T-helper 17 cell (primary cell): ENCODE measurements around the gene FTO. TPM values are rescaled to one million over a fixed set of nuclear protein-coding genes. Genes with fewer than 3 reads are reported as not detected.

Experiments
- ATAC-seq: fragments of 150-1000 bp; cut with Tn5 transposase; 2 replicates; pipeline ENCODE4 v1.10.0; 2021; ENCODE audit warnings: mild to moderate bottlenecking, moderate library complexity
- DNase-seq, 3 donors: peaks; one replicate each; pipeline versions ENCODE4 v3.0.0 to v3.0.0-alpha.2; 2020 to 2021
- H3K9me3 ChIP-seq: one replicate; pipeline ENCODE4 v1.7.0; 2013; ENCODE audit warnings: low read length, mild to moderate bottlenecking; ENCODE audit not compliant: control insufficient read depth, poor library complexity, severe bottlenecking
- H3K27ac Mint-ChIP-seq: one replicate; pipeline ENCODE4 v1.8.0; 2022; ENCODE audit warnings: mild to moderate bottlenecking, moderate library complexity, mixed read lengths
- H3K27me3 Mint-ChIP-seq: one replicate; pipeline ENCODE4 v1.8.0; 2022; ENCODE audit warnings: mixed read lengths
- H3K36me3 Mint-ChIP-seq: one replicate; pipeline ENCODE4 v1.8.0; 2022; ENCODE audit warnings: low read depth, mixed read lengths
- H3K4me1 Mint-ChIP-seq: one replicate; pipeline ENCODE4 v1.8.0; 2022; ENCODE audit warnings: mild to moderate bottlenecking, mixed read lengths
- H3K4me3 Mint-ChIP-seq: one replicate; pipeline ENCODE4 v1.8.0; 2022; ENCODE audit warnings: mild to moderate bottlenecking, moderate library complexity, mixed read lengths
- total RNA-seq, 4 donors: library from RNA in 2 of 4; stranded (reverse) in 2 of 4; gene quantifications; one replicate each; pipeline ENCODE4 v1.2.3 and lab custom pipeline; 2022 to 2026

The FTO gene
- total RNA-seq, 2 donors from 2014 or later = 53.0 to 53.3 TPM

GRCh38 chr16:54110016-54110981, 406.3 kb downstream of the FTO start:
- no peak for DNase-seq
- H3K27ac Mint-ChIP-seq = no peak overlapping the region
- ATAC-seq = no peak
- H3K4me1 Mint-ChIP-seq = no peaks in the 10 kb centered on the region
- no peaks in the 10 kb centered on the region for H3K9me3 ChIP-seq
- H3K4me3 Mint-ChIP-seq = no peak overlapping the region
- H3K27me3 Mint-ChIP-seq = no peaks in the 10 kb centered on the region
- H3K36me3 Mint-ChIP-seq = peaks cover 10% of the 10 kb centered on the region

DNA sequence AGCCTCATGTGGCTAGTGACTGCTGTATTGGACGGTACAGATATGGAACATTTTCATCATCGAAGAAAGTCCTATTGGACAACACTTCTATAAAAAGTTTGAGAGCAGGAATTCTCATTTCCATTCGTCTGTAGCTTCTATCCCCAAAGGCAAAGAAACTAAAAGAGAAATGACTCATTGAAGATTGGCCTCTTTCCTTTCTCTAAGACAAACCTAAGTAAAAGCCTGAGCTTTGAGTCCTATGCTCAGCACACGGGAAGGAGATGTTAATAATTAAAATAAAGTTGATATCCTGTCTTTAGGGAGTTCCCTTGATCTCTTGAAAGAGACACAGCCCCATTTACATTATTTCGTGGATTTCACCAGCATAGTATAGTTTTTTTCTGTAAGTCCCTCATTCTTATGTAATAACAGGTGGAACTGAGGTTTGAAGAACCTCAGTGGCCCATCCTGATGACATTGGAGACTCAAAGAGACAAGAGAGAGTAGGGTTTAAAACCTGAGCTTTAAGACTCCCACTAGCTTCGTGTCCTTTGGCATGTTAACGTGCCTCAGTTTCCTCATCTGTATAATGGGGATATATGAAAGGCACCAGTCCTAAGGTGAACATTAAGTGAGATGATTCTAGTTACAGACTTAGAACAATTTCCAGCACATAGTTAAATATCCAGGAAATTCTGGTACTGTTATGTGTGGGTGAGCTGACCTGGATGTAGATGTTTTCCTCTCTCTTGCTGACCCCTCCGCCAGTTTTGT, 408.7 kb downstream of the FTO start:
- DNase-seq (no peak), ATAC-seq (no peak)
- no peaks in the 10 kb centered on the region for H3K4me1 Mint-ChIP-seq
- H3K9me3 ChIP-seq = no peaks in the 10 kb centered on the region
- H3K36me3 Mint-ChIP-seq = peaks cover 14% of the 10 kb centered on the region
- no peaks in the 10 kb centered on the region for H3K27me3 Mint-ChIP-seq
- H3K4me3 Mint-ChIP-seq = no peak overlapping the region
- H3K27ac Mint-ChIP-seq = no peak overlapping the region

GRCh38 chr16:54115558-54115957, 411.6 kb downstream of the FTO start:
- H3K4me1 Mint-ChIP-seq = no peaks in the 10 kb centered on the region
- ATAC-seq = no peak
- H3K9me3 ChIP-seq = no peaks in the 10 kb centered on the region
- peaks cover 14% of the 10 kb centered on the region for H3K36me3 Mint-ChIP-seq
- no peak overlapping the region for H3K4me3 Mint-ChIP-seq
- H3K27me3 Mint-ChIP-seq = no peaks in the 10 kb centered on the region
- H3K27ac Mint-ChIP-seq = no peak overlapping the region
- no peak for DNase-seq

DNA sequence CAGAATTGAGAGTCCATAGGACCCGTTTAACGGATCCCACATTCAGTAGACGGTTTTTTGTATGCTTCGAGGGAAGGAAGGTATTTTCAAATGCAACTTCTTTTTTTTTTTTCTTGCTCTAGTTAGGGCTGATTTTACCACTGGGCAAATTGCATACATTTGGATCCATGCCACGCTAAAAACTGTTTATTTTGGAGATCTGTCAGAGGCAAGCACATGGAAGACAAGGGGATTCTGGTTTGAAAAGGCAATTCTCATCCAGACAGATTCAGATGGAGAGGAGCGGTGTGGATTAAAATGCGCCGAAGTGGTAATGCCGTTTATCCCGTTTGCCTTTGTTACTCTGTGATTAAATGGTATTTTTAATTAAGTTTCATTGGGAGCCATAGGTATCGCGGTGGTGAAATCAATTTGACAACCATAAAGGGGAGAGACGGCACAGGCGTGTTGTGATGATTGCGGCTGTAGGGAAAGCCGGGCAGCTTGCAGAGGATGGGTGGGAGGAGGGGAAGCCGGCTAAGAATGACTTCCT, 412.2 kb downstream of the FTO start:
- DNase-seq = no peak
- H3K27ac Mint-ChIP-seq = no peak overlapping the region
- no peak for ATAC-seq
- H3K27me3 Mint-ChIP-seq = no peaks in the 10 kb centered on the region
- no peaks in the 10 kb centered on the region for H3K4me1 Mint-ChIP-seq
- peaks cover 14% of the 10 kb centered on the region for H3K36me3 Mint-ChIP-seq
- H3K9me3 ChIP-seq = no peaks in the 10 kb centered on the region
- H3K4me3 Mint-ChIP-seq = no peak overlapping the region

DNA sequence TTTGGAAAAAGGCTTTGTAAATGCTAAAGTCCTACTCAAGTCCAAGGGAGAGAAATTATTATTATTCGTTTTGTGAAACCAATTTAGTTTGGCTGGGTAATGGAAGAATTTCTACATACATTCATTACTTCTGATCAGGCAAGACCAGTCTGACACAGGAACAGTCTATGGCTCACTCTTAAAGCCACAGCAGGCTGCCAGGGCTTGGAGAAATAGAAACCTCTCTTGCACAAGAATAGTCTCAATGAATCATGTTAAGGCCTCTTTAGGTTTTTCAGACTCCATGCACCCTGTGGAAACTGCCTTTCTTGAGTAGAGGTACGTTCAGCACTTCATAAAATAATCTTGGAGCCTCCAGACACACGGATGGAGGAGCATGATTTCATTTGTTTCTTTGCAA, 414.9 kb downstream of the FTO start:
- H3K9me3 ChIP-seq = no peaks in the 10 kb centered on the region
- ATAC-seq (no peak), DNase-seq (no peak)
- H3K36me3 Mint-ChIP-seq = peaks cover 8% of the 10 kb centered on the region
- H3K4me3 Mint-ChIP-seq = no peak overlapping the region
- H3K27ac Mint-ChIP-seq = no peak overlapping the region
- no peaks in the 10 kb centered on the region for H3K27me3 Mint-ChIP-seq
- H3K4me1 Mint-ChIP-seq = no peaks in the 10 kb centered on the region

- H3K27me3 Mint-ChIP-seq = no peaks in the 10 kb centered on the region
- H3K4me3 Mint-ChIP-seq = no peak overlapping the region
- peaks cover 2% of the 10 kb centered on the region for H3K4me1 Mint-ChIP-seq
These were observed 417.0 kb downstream of the FTO start for GRCh38 chr16:54120846-54121480.

DNA sequence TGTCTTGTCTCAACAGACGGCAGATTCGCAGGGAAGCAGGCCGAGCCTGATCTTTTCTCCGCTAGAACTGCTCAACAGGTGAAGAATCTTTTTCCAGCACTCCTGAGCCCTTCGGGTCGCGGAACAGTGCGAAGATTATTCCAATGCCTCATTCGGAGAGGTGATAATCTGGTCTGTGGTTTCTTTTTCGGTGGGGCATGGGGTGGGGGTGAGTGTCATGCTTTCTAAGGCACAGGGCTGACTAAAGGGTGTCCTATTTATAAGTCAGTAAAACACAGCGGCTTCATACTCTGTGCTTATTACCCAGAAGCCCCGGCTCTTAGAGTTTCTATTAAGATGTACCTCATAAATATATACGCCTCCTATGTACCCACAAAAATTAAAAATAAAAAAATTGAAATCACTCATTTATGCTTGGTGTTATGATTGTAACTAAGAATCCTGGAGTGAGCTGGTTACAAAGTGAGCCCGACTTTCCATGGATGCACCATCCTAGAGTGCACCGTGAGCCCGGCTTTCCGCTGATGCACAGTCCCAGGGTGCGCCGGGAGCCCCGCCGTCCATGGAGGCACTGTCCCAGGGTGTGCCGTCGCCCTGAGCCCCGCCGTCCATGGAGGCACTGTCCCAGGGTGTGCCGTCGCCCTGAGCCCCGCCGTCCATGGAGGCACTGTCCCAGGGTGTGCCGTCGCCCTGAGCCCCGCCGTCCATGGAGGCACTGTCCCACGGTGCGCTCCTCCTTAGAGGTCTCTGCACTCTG, 417.8 kb downstream of the FTO start:
- Mint-ChIP-seq H3K4me1 (peaks cover 2% of the 10 kb centered on the region), H3K27ac (no peak overlapping the region), H3K4me3 (no peak overlapping the region), H3K27me3 (no peaks in the 10 kb centered on the region), H3K36me3 (peaks cover 2% of the 10 kb centered on the region)
- ATAC-seq = no peak
- DNase-seq = no peak
- no peaks in the 10 kb centered on the region for H3K9me3 ChIP-seq

More at GRCh38 chr16:54120846-54121480, 417.0 kb downstream of the FTO start:
- no peak for DNase-seq
- Mint-ChIP-seq H3K36me3 (peaks cover 2% of the 10 kb centered on the region), H3K27ac (no peak overlapping the region)
- no peaks in the 10 kb centered on the region for H3K9me3 ChIP-seq
- no peak for ATAC-seq

DNA sequence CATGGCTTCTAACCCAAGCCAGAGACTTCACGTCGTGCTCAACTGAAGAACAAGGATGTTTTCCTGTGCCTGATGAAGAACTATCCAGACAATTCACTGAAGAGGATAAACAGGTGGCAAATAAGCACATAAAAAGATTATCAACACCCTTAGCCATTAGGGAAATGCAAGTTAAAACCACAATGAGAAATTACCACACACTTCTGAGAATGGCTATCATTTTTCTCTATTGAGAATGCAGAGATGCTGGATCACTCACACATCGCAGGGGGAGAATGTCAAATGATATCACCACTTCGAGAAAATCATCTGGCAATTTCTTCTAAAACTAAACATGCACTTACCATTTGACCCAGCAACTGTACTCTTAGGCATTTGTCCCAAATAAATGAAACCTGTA, 419.8 kb downstream of the FTO start:
- Mint-ChIP-seq H3K27ac (no peak overlapping the region), H3K27me3 (peaks cover 1% of the 10 kb centered on the region)

DNA sequence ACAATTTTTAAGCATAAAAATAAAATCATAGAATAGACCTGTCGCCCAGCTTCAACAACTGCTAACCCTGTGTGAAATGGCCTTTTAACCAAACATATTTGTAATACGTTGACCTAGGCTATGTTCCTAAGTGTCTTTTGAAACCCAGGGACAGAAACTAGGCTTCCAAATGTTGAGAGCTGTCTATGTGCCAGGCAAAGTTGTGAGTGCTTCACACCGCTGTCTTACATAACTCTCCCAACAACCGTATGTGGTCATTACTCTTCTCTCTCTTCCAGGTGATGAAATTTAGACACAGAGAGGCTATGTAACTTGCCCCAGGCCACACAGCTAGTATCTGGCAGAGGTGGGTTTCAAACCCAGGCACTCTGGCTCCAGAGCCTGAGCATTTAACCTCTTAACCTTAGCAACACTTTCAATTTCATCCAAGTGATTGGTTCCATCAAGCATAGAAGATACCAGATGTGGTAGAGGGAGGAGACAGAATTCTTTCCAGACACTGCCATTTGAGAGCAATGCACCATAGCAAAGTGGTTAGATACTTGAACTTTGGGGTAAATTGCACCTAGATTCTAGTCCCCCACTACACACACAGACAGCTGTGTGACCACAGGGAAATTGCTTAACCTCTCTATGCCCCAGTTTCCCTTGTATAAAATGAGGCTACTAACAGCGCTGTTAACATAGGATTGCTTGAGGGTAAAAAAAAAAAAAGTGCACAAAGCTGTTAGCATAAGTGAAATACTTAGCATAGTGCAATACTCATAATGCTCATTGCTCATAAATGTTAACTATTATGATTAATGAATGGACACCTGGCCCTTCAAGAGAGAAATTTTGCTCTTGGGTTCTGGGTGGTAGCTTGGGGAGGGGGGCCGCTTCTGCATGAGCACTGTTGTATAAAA, 422.0 kb downstream of the FTO start:
- peaks cover 5% of the 10 kb centered on the region for H3K27me3 Mint-ChIP-seq
- H3K4me1 Mint-ChIP-seq = peaks cover 7% of the 10 kb centered on the region
- ATAC-seq = no peak
- H3K27ac Mint-ChIP-seq = no peak overlapping the region
- no peaks in the 10 kb centered on the region for H3K36me3 Mint-ChIP-seq
- DNase-seq = no peak
- no peak overlapping the region for H3K4me3 Mint-ChIP-seq
- no peaks in the 10 kb centered on the region for H3K9me3 ChIP-seq

More for the DNA sequence above, 419.8 kb downstream of the FTO start:
- DNase-seq (no peak), ATAC-seq (no peak)
- Mint-ChIP-seq H3K4me1 (peaks cover 7% of the 10 kb centered on the region), H3K4me3 (no peak overlapping the region), H3K36me3 (no peaks in the 10 kb centered on the region)
- H3K9me3 ChIP-seq = no peaks in the 10 kb centered on the region

- H3K27me3 Mint-ChIP-seq = peaks cover 5% of the 10 kb centered on the region
- no peak overlapping the region for H3K27ac Mint-ChIP-seq
- H3K9me3 ChIP-seq = no peaks in the 10 kb centered on the region
- H3K4me3 Mint-ChIP-seq = no peak overlapping the region
- H3K36me3 Mint-ChIP-seq = no peaks in the 10 kb centered on the region
- ATAC-seq = no peak
- no peak for DNase-seq
- peaks cover 7% of the 10 kb centered on the region for H3K4me1 Mint-ChIP-seq
These were observed 423.0 kb downstream of the FTO start for GRCh38 chr16:54126907-54127306.

DNA sequence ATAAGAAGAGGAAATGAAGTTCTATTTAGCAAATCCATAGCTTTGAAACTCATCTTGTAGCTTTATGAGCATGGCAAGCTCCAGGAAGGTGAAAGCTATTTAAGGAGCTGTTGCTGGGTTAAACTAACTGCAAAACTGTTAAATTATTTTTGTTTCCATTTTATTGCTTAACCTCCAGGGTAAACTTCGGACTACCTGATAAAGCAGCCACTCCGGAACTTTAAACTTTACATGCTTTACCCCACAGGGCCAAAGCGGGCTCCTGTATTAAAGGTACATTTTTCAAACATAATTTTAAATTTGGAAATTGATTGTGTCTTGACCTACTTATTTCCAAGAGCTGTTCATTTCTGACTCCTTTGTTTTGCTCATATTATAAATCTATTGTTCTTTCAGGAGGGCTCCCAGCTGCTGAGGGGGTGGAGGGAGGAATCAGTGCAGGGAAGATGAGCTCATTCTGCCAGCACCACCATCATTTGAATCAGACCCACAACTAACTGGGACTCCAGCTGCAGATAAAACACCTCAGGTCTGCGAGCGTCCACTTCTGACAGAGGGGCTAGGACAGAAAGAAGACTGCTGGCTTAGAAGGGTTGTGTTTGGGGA, 424.8 kb downstream of the FTO start:
- no peak overlapping the region for H3K4me3 Mint-ChIP-seq

More for the DNA sequence above, 424.8 kb downstream of the FTO start:
- H3K27me3 Mint-ChIP-seq = peaks cover 5% of the 10 kb centered on the region
- no peak for DNase-seq
- H3K4me1 Mint-ChIP-seq = peaks cover 7% of the 10 kb centered on the region
- H3K36me3 Mint-ChIP-seq = no peaks in the 10 kb centered on the region
- no peak for ATAC-seq
- no peaks in the 10 kb centered on the region for H3K9me3 ChIP-seq
- H3K27ac Mint-ChIP-seq = no peak overlapping the region
